Measurements from ENCODE around the gene ODAM.
"Not testable (repeated sequence)": the region's sequence is repeated elsewhere in the genome, so short reads cannot be mapped to it uniquely, and the experiment has no call there.

The ODAM gene

GRCh38 chr4:70236125-70236524, 40.6 kb downstream of the ODAM start:
- no peaks in the 10 kb centered on the region for H3K9me3 ChIP-seq (ENCODE audit: control insufficient read depth, low read length)
- H3K36me3 ChIP-seq (ENCODE audit: control insufficient read depth, insufficient read depth, low read length): no peaks in the 10 kb centered on the region
- no peak overlapping the region for H3K9ac ChIP-seq (ENCODE audit: low read length)
- H3K4me1 ChIP-seq (ENCODE audit: control insufficient read depth, insufficient read depth, low read length): no peaks in the 10 kb centered on the region
- no peaks in the 10 kb centered on the region for H3K27me3 ChIP-seq (ENCODE audit: control insufficient read depth, insufficient read depth, low read length)
- H3K4me3 ChIP-seq (ENCODE audit: low read length): no peak overlapping the region

GRCh38 chr4:70239131-70239883, 43.8 kb downstream of the ODAM start:
- Histone ChIP-seq H3K36me3 (ENCODE audit: control insufficient read depth, insufficient read depth, low read length) (no peaks in the 10 kb centered on the region), H3K4me1 (ENCODE audit: control insufficient read depth, insufficient read depth, low read length) (no peaks in the 10 kb centered on the region), H3K9ac (ENCODE audit: low read length) (no peak overlapping the region), H3K9me3 (ENCODE audit: control insufficient read depth, low read length) (no peaks in the 10 kb centered on the region), H3K27me3 (ENCODE audit: control insufficient read depth, insufficient read depth, low read length) (no peaks in the 10 kb centered on the region), H3K4me3 (ENCODE audit: low read length) (no peak overlapping the region)

- Histone ChIP-seq H3K4me3 (ENCODE audit: low read length) (no peak overlapping the region), H3K27me3 (ENCODE audit: control insufficient read depth, insufficient read depth, low read length) (no peaks in the 10 kb centered on the region), H3K9ac (ENCODE audit: low read length) (no peak overlapping the region), H3K36me3 (ENCODE audit: control insufficient read depth, insufficient read depth, low read length) (no peaks in the 10 kb centered on the region), H3K9me3 (ENCODE audit: control insufficient read depth, low read length) (no peaks in the 10 kb centered on the region), H3K4me1 (ENCODE audit: control insufficient read depth, insufficient read depth, low read length) (no peaks in the 10 kb centered on the region)
Measured at GRCh38 chr4:70239884-70240591, 44.5 kb downstream of the ODAM start.

GRCh38 chr4:70242297-70242696, 46.8 kb downstream of the ODAM start, which contains the start of gene CSN3:
Gene CSN3, plus strand, starts transcription at chr4:70242597. Its CDS starts 2,223 bp downstream, at chr4:70244820.
- not testable (repeated sequence) for H3K4me1 ChIP-seq (ENCODE audit: control insufficient read depth, insufficient read depth, low read length); H3K36me3 ChIP-seq (ENCODE audit: control insufficient read depth, insufficient read depth, low read length); H3K9me3 ChIP-seq (ENCODE audit: control insufficient read depth, low read length); H3K9ac ChIP-seq (ENCODE audit: low read length); H3K27me3 ChIP-seq (ENCODE audit: control insufficient read depth, insufficient read depth, low read length); H3K4me3 ChIP-seq (ENCODE audit: low read length)

GRCh38 chr4:70243091-70243490, 47.6 kb downstream of the ODAM start:
- H3K36me3 ChIP-seq (ENCODE audit: control insufficient read depth, insufficient read depth, low read length): no peaks in the 10 kb centered on the region
- no peaks in the 10 kb centered on the region for H3K27me3 ChIP-seq (ENCODE audit: control insufficient read depth, insufficient read depth, low read length)
- H3K4me1 ChIP-seq (ENCODE audit: control insufficient read depth, insufficient read depth, low read length): no peaks in the 10 kb centered on the region
- no peaks in the 10 kb centered on the region for H3K9me3 ChIP-seq (ENCODE audit: control insufficient read depth, low read length)
- H3K9ac ChIP-seq (ENCODE audit: low read length): no peak overlapping the region
- no peak overlapping the region for H3K4me3 ChIP-seq (ENCODE audit: low read length)

- Histone ChIP-seq H3K9ac (ENCODE audit: low read length) (no peak overlapping the region), H3K9me3 (ENCODE audit: control insufficient read depth, low read length) (no peaks in the 10 kb centered on the region), H3K4me3 (ENCODE audit: low read length) (no peak overlapping the region), H3K36me3 (ENCODE audit: control insufficient read depth, insufficient read depth, low read length) (no peaks in the 10 kb centered on the region), H3K4me1 (ENCODE audit: control insufficient read depth, insufficient read depth, low read length) (no peaks in the 10 kb centered on the region), H3K27me3 (ENCODE audit: control insufficient read depth, insufficient read depth, low read length) (no peaks in the 10 kb centered on the region)
Measured at GRCh38 chr4:70251250-70251944, 55.9 kb downstream of the ODAM start.

- Histone ChIP-seq H3K36me3 (ENCODE audit: control insufficient read depth, insufficient read depth, low read length) (no peaks in the 10 kb centered on the region), H3K9ac (ENCODE audit: low read length) (no peak overlapping the region), H3K4me3 (ENCODE audit: low read length) (no peak overlapping the region), H3K9me3 (ENCODE audit: control insufficient read depth, low read length) (no peaks in the 10 kb centered on the region), H3K27me3 (ENCODE audit: control insufficient read depth, insufficient read depth, low read length) (no peaks in the 10 kb centered on the region), H3K4me1 (ENCODE audit: control insufficient read depth, insufficient read depth, low read length) (no peaks in the 10 kb centered on the region)
Measured at GRCh38 chr4:70251945-70252277, 56.4 kb downstream of the ODAM start.

Measured in mucosa of stomach (tissue), 1 donor.